DOHH2 (cell line): Measurements from ENCODE around the gene DDO.

Experiments used
- H3F3A ChIP-seq: fragments of 200-600 bp; sonication (generic), shearing (Covaris generic); 2 replicates; pipeline ENCODE4 v1.6.0; 2016; ENCODE audit warnings: antibody characterized with exemption, mild to moderate bottlenecking; ENCODE audit not compliant: control insufficient read depth, insufficient read depth
- H3K27ac ChIP-seq: fragments of 200-600 bp; sonication (generic); 2 replicates; pipeline ENCODE4 v1.5.1; 2014; ENCODE audit warnings: low read depth, mild to moderate bottlenecking, low read length, moderate library complexity
- H3K27me3 ChIP-seq: fragments of 200-600 bp; sonication (generic); 2 replicates; pipeline ENCODE4 v1.6.1; 2014; ENCODE audit warnings: mild to moderate bottlenecking, low read length, mixed read lengths; ENCODE audit not compliant: control insufficient read depth
- H3K36me3 ChIP-seq: fragments of 200-600 bp; sonication (generic); 2 replicates; pipeline ENCODE4 v1.6.1; 2014; ENCODE audit warnings: mild to moderate bottlenecking, low read length, moderate library complexity, mixed read lengths; ENCODE audit not compliant: control insufficient read depth
- H3K4me1 ChIP-seq: fragments of 200-600 bp; sonication (generic); 2 replicates; pipeline ENCODE4 v1.6.1; 2014; ENCODE audit warnings: mild to moderate bottlenecking, low read length, mixed read lengths; ENCODE audit not compliant: control insufficient read depth
- H3K4me2 ChIP-seq: fragments of 200-600 bp; sonication (generic); 2 replicates; pipeline ENCODE4 v1.6.0; 2014; ENCODE audit warnings: mild to moderate bottlenecking, low read length, moderate library complexity
- H3K4me3 ChIP-seq: fragments of 200-600 bp; sonication (generic); 2 replicates; pipeline ENCODE4 v1.5.1; 2014; ENCODE audit warnings: mild to moderate bottlenecking, low read length, mixed read lengths
- H3K79me2 ChIP-seq: fragments of 200-600 bp; sonication (generic); 2 replicates; pipeline ENCODE4 v1.6.1; 2014; ENCODE audit warnings: mild to moderate bottlenecking, low read length, mixed read lengths; ENCODE audit not compliant: control insufficient read depth
- H3K9me2 ChIP-seq: fragments of 200-600 bp; sonication (generic); replicated peaks from 2 replicates; pipeline ENCODE4 v1.6.1; 2014; ENCODE audit warnings: mild to moderate bottlenecking, low read length, mixed read lengths; ENCODE audit not compliant: control insufficient read depth
- H3K9me3 ChIP-seq: fragments of 200-600 bp; sonication (generic); 2 replicates; pipeline ENCODE4 v1.6.1; 2014; ENCODE audit warnings: antibody characterized with exemption, low read length, mixed read lengths; ENCODE audit not compliant: control insufficient read depth, insufficient read depth
- H4K20me1 ChIP-seq: fragments of 200-600 bp; sonication (generic); 2 replicates; pipeline ENCODE4 v1.6.0; 2014; ENCODE audit warnings: low read depth, mild to moderate bottlenecking, antibody characterized with exemption, low read length, moderate library complexity; ENCODE audit not compliant: control insufficient read depth, insufficient read depth
- EZH2phosphoT487 ChIP-seq: fragments of 200-600 bp; sonication (generic); IDR thresholded peaks from 2 replicates; pipeline ENCODE4 v1.6.1; 2017; ENCODE audit warnings: borderline replicate concordance, mild to moderate bottlenecking, antibody characterized with exemption, low read length, moderate library complexity, mixed read lengths
- TF ChIP-seq, protein P1 (sequence below): fragments of 200-600 bp; sonication (generic); IDR thresholded peaks from one replicate; pipeline ENCODE4 v1.5.1; 2014; ENCODE audit warnings: antibody characterized with exemption, mild to moderate bottlenecking, low read depth, low read length; ENCODE audit not compliant: poor library complexity, severe bottlenecking

DDO gene

DNA sequence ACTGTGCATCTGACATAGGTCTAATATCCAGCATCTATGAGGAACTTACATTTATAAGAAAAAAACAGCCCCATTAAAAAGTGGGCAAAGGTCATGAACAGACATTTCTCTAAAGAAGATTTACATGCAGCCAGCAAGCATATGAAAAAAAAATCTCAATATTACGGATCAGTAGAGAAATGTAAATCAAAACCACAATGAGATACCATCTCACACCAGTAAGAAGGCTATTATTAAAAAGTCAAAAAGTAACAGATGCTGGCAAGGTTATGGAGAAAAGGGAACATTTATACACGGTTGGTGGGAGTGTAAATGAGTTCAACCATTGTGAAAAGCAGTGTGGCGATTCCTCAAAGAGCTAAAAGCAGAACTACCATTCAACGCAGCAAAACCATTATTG is 70.3 kb downstream of the DDO start:
- Histone ChIP-seq H3K27ac (no peak overlapping the region), H3K27me3 (no peaks in the 10 kb centered on the region), H3K4me3 (no peak overlapping the region), H3K9me3 (no peaks in the 10 kb centered on the region), H3K9me2 (no peaks in the 10 kb centered on the region), H4K20me1 (no peaks in the 10 kb centered on the region), H3K79me2 (no peaks in the 10 kb centered on the region), H3F3A (no peaks in the 10 kb centered on the region), H3K36me3 (no peaks in the 10 kb centered on the region), H3K4me1 (no peaks in the 10 kb centered on the region), H3K4me2 (no peak overlapping the region)
- TF ChIP-seq, protein P1, sequence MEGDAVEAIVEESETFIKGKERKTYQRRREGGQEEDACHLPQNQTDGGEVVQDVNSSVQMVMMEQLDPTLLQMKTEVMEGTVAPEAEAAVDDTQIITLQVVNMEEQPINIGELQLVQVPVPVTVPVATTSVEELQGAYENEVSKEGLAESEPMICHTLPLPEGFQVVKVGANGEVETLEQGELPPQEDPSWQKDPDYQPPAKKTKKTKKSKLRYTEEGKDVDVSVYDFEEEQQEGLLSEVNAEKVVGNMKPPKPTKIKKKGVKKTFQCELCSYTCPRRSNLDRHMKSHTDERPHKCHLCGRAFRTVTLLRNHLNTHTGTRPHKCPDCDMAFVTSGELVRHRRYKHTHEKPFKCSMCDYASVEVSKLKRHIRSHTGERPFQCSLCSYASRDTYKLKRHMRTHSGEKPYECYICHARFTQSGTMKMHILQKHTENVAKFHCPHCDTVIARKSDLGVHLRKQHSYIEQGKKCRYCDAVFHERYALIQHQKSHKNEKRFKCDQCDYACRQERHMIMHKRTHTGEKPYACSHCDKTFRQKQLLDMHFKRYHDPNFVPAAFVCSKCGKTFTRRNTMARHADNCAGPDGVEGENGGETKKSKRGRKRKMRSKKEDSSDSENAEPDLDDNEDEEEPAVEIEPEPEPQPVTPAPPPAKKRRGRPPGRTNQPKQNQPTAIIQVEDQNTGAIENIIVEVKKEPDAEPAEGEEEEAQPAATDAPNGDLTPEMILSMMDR = no peak
- no peak for TF ChIP-seq EZH2phosphoT487

DNA sequence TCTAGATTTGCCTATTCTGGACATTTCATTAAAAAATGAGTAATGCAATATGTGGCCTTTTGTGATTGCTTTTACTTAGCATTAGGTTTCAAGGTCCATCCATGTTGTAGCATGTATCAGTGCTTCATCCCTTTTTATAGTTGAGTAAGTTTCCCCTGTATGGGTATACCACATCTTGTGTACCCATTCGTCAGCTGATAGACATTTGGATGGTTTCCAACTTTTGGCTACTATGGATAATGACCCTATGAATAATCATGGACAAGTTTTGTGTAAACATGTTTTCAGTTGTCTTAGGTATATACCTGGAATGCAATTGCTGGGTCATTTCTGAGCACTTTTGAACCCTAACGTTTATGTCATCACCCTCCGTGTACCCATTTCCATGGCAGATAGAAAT is 72.6 kb downstream of the DDO start:
- H3F3A ChIP-seq = no peaks in the 10 kb centered on the region
- no peaks in the 10 kb centered on the region for H3K79me2 ChIP-seq
- no peaks in the 10 kb centered on the region for H3K27me3 ChIP-seq
- no peaks in the 10 kb centered on the region for H3K36me3 ChIP-seq
- TF ChIP-seq, protein P1 = no peak
- no peak for TF ChIP-seq EZH2phosphoT487
- no peaks in the 10 kb centered on the region for H3K9me3 ChIP-seq
- no peak overlapping the region for H3K27ac ChIP-seq
- H3K4me1 ChIP-seq = no peaks in the 10 kb centered on the region
- no peaks in the 10 kb centered on the region for H3K9me2 ChIP-seq
- no peak overlapping the region for H3K4me2 ChIP-seq
- H4K20me1 ChIP-seq = no peaks in the 10 kb centered on the region
- H3K4me3 ChIP-seq = no peak overlapping the region
